Measurements from ENCODE around the gene ZFP57.
A peak's percentile ranks its signal among the peaks of the same experiment; 100 is the strongest.

The ZFP57 gene

GRCh38 chr6:29676981-29677601 is 3.9 kb downstream of the ZFP57 start:
- no peak for DNase-seq
- Histone ChIP-seq H3K9me3 (replicated peaks; ENCODE audit: insufficient read depth, low read length) (no peaks in the 10 kb centered on the region), H3K27ac (ENCODE audit: low read length) (no peak overlapping the region), H2AFZ (ENCODE audit: low read length) (peak overlapping the region; percentile 1; the same call in 1 of the 2 replicates), H3K4me2 (ENCODE audit: low read depth, low read length) (no peak overlapping the region), H3K4me3 (ENCODE audit: low read length) (no peak overlapping the region), H4K20me1 (ENCODE audit: insufficient read depth, low read length) (no peaks in the 10 kb centered on the region), H3K27me3 (replicated peaks; ENCODE audit: insufficient read depth, low read length) (no peaks in the 10 kb centered on the region), H3K4me1 (ENCODE audit: low read length) (peaks cover 10% of the 10 kb centered on the region), H3K79me2 (ENCODE audit: low read length) (no peaks in the 10 kb centered on the region), H3K36me3 (replicated peaks; ENCODE audit: insufficient read depth, low read length) (no peaks in the 10 kb centered on the region), H3K9me2 (replicated peaks; ENCODE audit: insufficient read depth, low read length) (no peaks in the 10 kb centered on the region), H3F3A (ENCODE audit: insufficient read depth, low read length) (no peaks in the 10 kb centered on the region), H3K9ac (ENCODE audit: low read length) (no peak overlapping the region)
- TF ChIP-seq EZH2 (optimal IDR thresholded peaks at IDR 0.05; ENCODE audit: low read depth, low read length) (no peak), CTCF (IDR thresholded peaks at IDR 0.05; ENCODE audit: low read length) (no peak), EZH2phosphoT487 (IDR thresholded peaks at IDR 0.05; ENCODE audit: low read length) (no peak)

- no peaks in the 10 kb centered on the region for H3F3A ChIP-seq (ENCODE audit: insufficient read depth, low read length)
- H3K27ac ChIP-seq (ENCODE audit: low read length): no peak overlapping the region
- H3K4me2 ChIP-seq (ENCODE audit: low read depth, low read length): no peak overlapping the region
- peaks cover 10% of the 10 kb centered on the region for H3K4me1 ChIP-seq (ENCODE audit: low read length)
- no peaks in the 10 kb centered on the region for H3K79me2 ChIP-seq (ENCODE audit: low read length)
- no peaks in the 10 kb centered on the region for H4K20me1 ChIP-seq (ENCODE audit: insufficient read depth, low read length)
- no peak overlapping the region for H3K9ac ChIP-seq (ENCODE audit: low read length)
- H3K36me3 ChIP-seq (replicated peaks; ENCODE audit: insufficient read depth, low read length): no peaks in the 10 kb centered on the region
- H3K27me3 ChIP-seq (replicated peaks; ENCODE audit: insufficient read depth, low read length): no peaks in the 10 kb centered on the region
- H3K9me2 ChIP-seq (replicated peaks; ENCODE audit: insufficient read depth, low read length): no peaks in the 10 kb centered on the region
- H2AFZ ChIP-seq (ENCODE audit: low read length): no peak overlapping the region
- no peaks in the 10 kb centered on the region for H3K9me3 ChIP-seq (replicated peaks; ENCODE audit: insufficient read depth, low read length)
- no peak for DNase-seq
- H3K4me3 ChIP-seq (ENCODE audit: low read length): no peak overlapping the region
- TF ChIP-seq EZH2 (optimal IDR thresholded peaks at IDR 0.05; ENCODE audit: low read depth, low read length): no peak
- no peak for TF ChIP-seq CTCF (IDR thresholded peaks at IDR 0.05; ENCODE audit: low read length)
- no peak for TF ChIP-seq EZH2phosphoT487 (IDR thresholded peaks at IDR 0.05; ENCODE audit: low read length)
Observed at GRCh38 chr6:29675561-29675960, 5.4 kb downstream of the ZFP57 start.

GRCh38 chr6:29674008-29674407 is 6.9 kb downstream of the ZFP57 start:
- H3K27ac ChIP-seq (ENCODE audit: low read length): no peak overlapping the region
- H4K20me1 ChIP-seq (ENCODE audit: insufficient read depth, low read length): no peaks in the 10 kb centered on the region
- no peaks in the 10 kb centered on the region for H3K9me2 ChIP-seq (replicated peaks; ENCODE audit: insufficient read depth, low read length)
- H3K79me2 ChIP-seq (ENCODE audit: low read length): no peaks in the 10 kb centered on the region
- TF ChIP-seq CTCF (IDR thresholded peaks at IDR 0.05; ENCODE audit: low read length): no peak
- no peak for TF ChIP-seq EZH2 (optimal IDR thresholded peaks at IDR 0.05; ENCODE audit: low read depth, low read length)
- TF ChIP-seq EZH2phosphoT487 (IDR thresholded peaks at IDR 0.05; ENCODE audit: low read length): no peak
- no peaks in the 10 kb centered on the region for H3F3A ChIP-seq (ENCODE audit: insufficient read depth, low read length)
- H3K36me3 ChIP-seq (replicated peaks; ENCODE audit: insufficient read depth, low read length): no peaks in the 10 kb centered on the region
- H3K4me3 ChIP-seq (ENCODE audit: low read length): no peak overlapping the region
- peaks cover 10% of the 10 kb centered on the region for H3K4me1 ChIP-seq (ENCODE audit: low read length)
- no peak overlapping the region for H3K4me2 ChIP-seq (ENCODE audit: low read depth, low read length)
- no peak overlapping the region for H2AFZ ChIP-seq (ENCODE audit: low read length)
- H3K27me3 ChIP-seq (replicated peaks; ENCODE audit: insufficient read depth, low read length): no peaks in the 10 kb centered on the region
- no peaks in the 10 kb centered on the region for H3K9me3 ChIP-seq (replicated peaks; ENCODE audit: insufficient read depth, low read length)
- no peak for DNase-seq
- no peak overlapping the region for H3K9ac ChIP-seq (ENCODE audit: low read length)

Measured in MM.1S (cell line).